DMS53 treated with DMSO at 0.1 percent for 48 hours (cell line): ENCODE results near the gene LRRC10B.
A peak's percentile ranks its signal among the peaks of the same experiment; 100 is the strongest.

Experiments
- DNase-seq: peaks from one replicate; lab custom pipeline; 2025; ENCODE audit not compliant: unreplicated experiment; lab: John Stamatoyannopoulos, UW

The LRRC10B gene

GRCh38 chr11:61507012-61507768 is 1.4 kb upstream of the LRRC10B start:
- no peak for DNase-seq

- peak; percentile 84 for DNase-seq
Observed at GRCh38 chr11:61509043-61510029, 787 bp downstream of the LRRC10B start.

- no peak for DNase-seq
Observed at GRCh38 chr11:61510166-61510919, 1.8 kb downstream of the LRRC10B start.

- DNase-seq, result no peak
Observed at GRCh38 chr11:61510974-61511373, 2.4 kb downstream of the LRRC10B start.

- no peak for DNase-seq
Observed at GRCh38 chr11:61511383-61511782, 2.8 kb downstream of the LRRC10B start.

- DNase-seq, result peak; percentile 75
Observed at GRCh38 chr11:61512435-61512834, 3.9 kb downstream of the LRRC10B start.

- peak; percentile 68 for DNase-seq
Observed at GRCh38 chr11:61513143-61513765, 4.7 kb downstream of the LRRC10B start.

- peak; percentile 61 for DNase-seq
Observed at GRCh38 chr11:61514050-61514917, 5.7 kb downstream of the LRRC10B start.

GRCh38 chr11:61515686-61516085 is 7.1 kb downstream of the LRRC10B start:
- no peak for DNase-seq

- no peak for DNase-seq
Observed at GRCh38 chr11:61516191-61516590, 7.6 kb downstream of the LRRC10B start.

GRCh38 chr11:61516675-61517572 is 8.4 kb downstream of the LRRC10B start:
- no peak for DNase-seq

GRCh38 chr11:61518032-61518795 is 9.7 kb downstream of the LRRC10B start:
- DNase-seq, result no peak

- DNase-seq, result no peak
Observed at GRCh38 chr11:61522881-61523280, 14.3 kb downstream of the LRRC10B start.

- no peak for DNase-seq
Observed at GRCh38 chr11:61524446-61524845, 15.9 kb downstream of the LRRC10B start.

- DNase-seq, result no peak
Observed at GRCh38 chr11:61524963-61525587, 16.5 kb downstream of the LRRC10B start.

- no peak for DNase-seq
Observed at GRCh38 chr11:61526229-61526628, 17.7 kb downstream of the LRRC10B start.

GRCh38 chr11:61526956-61527731 is 18.6 kb downstream of the LRRC10B start:
- DNase-seq, result no peak
